ENCODE results near the gene FTH1.

FTH1 gene

DNA sequence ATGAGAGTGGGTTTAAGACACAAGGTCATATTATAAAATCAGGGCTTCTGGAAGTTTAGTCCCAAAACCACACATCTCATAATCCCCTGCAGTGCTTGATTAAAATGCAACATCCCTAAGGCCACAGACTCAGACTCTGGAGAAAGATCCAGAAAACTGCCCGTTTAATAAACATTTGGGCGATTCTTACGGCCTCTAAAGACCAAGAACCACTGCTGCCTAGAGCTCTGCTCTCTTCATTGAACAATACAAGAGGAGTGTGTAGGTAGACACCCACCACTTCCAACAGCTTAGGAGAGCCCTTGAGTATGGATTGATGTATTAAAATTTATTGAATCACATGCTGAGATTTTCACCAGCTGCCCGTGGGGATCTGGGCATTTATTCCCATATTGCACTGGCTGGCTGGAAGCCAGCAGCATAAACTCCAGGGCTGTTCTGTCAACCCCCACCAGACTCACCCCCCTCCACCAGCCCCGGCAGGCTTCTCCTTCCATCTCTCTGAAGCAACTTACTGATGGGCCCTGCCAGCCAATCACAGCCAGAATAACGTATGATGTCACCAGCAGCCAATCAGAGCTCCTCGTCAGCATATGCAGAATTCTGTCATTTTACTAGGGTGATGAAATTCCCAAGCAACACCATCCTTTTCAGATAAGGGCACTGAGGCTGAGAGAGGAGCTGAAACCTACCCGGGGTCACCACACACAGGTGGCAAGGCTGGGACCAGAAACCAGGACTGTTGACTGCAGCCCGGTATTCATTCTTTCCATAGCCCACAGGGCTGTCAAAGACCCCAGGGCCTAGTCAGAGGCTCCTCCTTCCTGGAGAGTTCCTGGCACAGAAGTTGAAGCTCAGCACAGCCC lies 18.0 kb downstream of the FTH1 start:
- DNase-seq (ENCODE audit: low read depth in 3 of 3) = no peak

DNA sequence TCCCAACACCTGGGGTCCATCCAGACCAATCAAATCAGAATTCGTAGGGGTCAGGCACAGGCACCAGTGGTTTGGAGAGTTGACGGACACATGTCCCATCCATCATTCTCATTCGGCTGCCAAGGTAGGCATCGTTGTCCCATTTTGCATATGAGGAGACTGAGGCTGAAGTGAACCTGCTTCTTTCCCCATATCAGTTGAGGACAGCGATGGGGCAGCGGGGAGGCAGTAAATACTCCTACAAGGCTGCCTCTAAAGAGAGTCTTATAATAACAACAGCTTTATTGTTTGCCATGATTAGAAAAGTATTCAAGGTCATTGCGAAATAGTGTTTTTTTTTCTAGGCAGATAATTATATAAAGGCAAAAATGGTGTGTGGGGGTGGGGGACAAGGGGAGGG lies 18.9 kb downstream of the FTH1 start:
- no peak for DNase-seq (ENCODE audit: low read depth in 3 of 3)

DNA sequence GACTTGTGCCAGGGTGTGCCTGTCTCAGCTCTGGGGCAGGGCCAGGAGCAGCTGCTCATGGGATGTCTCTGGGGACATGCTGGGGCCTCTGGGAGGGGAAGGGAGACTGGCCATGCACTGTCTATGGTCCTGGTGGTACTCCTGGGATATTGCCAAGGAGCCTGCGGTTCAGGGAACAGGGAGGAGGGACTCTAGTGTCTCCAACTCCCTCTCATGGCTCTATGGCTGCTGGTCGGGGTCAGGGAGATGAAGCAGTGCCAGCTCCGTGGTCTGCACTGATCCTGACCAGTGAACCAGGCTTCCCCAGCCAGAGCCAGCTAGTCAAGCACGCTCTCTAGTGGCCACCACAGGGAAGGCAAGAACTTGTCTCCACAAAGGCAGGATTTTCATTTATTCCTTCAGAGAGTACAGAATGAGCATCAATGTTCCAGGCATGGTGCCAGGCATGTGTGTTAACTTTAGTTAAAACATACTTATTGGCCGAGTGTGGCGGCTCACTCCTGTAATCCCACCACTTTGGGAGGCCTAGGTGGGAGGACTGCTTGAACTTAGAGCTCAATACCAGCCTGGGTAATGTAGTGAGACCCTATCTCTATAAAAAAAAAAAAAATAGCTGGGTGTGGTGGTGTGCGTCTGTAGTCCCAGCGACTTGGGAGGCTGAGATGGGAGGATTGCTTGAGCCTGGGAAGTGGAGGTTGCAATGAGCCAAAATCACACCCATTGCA lies 19.8 kb downstream of the FTH1 start:
- DNase-seq (ENCODE audit: low read depth in 3 of 3) = peak in 2 of 3 donors; percentile 31 to 45

GRCh38 chr11:61946894-61947293 lies 20.5 kb downstream of the FTH1 start:
- DNase-seq (ENCODE audit: low read depth in 3 of 3) = no peak

DNA sequence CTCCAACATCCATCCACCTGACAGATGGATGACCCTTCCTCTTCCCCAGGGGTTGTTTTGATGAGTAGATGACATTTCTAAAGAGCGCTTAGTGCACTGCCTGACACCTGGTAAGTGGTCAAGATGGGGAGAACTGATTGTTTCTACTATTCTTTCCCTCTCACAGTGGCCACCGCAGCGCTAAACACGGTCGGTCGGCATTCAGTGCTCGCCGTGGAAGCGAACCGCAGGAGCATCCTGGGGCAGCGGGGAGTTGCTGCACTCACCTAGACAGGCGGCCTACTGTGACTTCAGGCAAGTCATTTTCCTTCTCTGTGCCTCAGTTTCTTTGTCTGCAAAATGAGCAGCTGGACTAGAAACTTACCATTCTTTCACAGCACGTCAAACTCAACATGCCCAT lies 22.2 kb downstream of the FTH1 start:
- DNase-seq (ENCODE audit: low read depth in 3 of 3) = no peak

GRCh38 chr11:61940466-61940865 lies 27.0 kb downstream of the FTH1 start:
- DNase-seq (ENCODE audit: low read depth in 3 of 3) = no peak

- DNase-seq (ENCODE audit: low read depth in 3 of 3) = no peak
These were observed 31.6 kb downstream of the FTH1 start for GRCh38 chr11:61935861-61936260.

- no peak for DNase-seq (ENCODE audit: low read depth in 3 of 3)
These were observed 36.5 kb downstream of the FTH1 start for GRCh38 chr11:61930933-61931332.

GRCh38 chr11:61928606-61929005 lies 38.8 kb downstream of the FTH1 start:
- DNase-seq (ENCODE audit: low read depth in 3 of 3) = no peak

GRCh38 chr11:61927501-61927900 lies 39.9 kb downstream of the FTH1 start:
- DNase-seq (ENCODE audit: low read depth in 3 of 3) = no peak

- DNase-seq (ENCODE audit: low read depth in 3 of 3) = no peak
These were observed 41.2 kb downstream of the FTH1 start for GRCh38 chr11:61926235-61926634.

DNA sequence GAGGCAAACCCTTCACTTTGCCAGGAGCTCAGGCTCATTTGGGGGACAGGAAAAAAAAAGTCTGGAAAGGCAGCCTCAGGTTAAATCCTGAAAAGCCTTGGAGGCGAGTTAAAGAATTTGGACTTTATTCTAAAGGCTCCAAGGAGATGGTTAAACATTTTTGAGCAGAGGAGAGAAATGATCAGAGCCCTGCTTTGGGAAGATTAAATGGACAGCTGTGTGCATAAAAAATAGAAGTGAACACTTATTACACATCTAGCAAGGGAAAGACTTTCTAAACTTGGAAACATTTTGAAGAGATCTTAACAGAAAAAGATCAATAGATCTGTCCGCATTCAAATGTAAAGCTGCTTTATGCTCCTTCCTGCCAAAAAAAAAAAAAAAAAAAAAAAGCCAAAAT lies 41.7 kb downstream of the FTH1 start:
- no peak for DNase-seq (ENCODE audit: low read depth in 3 of 3)

GRCh38 chr11:61924064-61924455 lies 43.4 kb downstream of the FTH1 start:
- DNase-seq (ENCODE audit: low read depth in 3 of 3) = no peak

DNA sequence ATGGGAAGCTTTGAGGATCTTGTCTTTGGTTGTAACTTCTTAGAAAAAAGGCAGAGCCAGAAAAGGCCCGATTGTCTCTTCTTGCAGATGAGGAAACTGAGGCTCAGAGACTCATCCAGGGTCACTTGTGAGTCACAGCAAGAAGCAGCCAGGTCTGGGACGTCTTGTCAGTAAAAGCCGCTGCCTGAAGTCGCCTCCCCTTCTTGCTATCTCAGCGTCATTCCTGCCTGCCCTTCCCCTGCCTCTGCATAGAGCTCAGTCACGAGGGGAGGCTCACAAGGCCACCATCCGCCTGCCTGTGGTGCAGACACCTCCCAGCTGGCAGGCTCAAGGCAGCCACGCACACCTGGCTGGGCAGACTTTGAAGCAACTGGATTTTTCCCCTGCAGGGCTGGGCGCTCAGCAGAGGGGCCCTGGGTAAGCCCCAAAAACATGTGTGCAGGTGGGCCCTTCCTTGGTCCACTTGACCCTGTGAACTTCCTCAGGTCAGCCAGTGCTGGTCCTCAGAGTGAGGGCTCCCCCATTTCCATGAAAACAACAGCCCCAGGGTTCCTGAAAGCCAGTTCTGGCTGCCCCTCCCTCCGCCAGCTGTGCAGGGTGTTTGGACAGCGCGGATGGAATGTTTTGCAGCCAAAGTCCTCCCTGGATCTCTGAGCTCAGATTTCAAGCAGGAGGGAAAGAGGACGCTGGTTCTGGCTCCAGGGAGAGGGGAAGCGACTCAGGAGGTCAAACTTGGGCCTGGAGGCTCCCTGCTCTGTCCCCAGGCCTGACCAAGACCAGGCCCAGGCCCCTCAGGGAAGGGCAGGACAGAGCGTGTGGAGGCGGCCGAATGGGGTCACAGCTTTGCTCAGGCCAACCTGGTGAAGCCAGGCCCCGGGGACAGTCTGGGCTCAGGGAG lies 44.0 kb downstream of the FTH1 start:
- DNase-seq (ENCODE audit: low read depth in 3 of 3) = no peak

DNA sequence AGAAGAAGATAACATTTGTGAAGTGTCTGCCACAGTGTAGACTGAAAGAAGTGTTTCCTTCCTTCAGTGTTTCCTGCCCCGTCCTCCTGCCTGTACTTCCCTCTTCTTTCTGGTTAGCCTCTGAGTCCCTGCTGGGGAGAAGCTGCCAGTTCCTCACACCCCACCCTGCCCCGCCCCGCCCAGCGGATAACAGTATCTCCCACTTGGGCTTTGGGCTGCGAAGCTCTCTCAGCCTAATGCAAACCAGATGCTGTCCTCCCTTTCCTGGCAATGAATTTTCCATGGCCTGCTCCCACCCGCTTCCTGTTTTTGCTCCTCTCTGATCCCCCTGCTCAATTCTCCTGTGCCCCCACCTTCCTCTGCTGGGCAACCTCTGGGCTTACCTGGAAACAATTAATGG lies 44.9 kb downstream of the FTH1 start:
- no peak for DNase-seq (ENCODE audit: low read depth in 3 of 3)

DNA sequence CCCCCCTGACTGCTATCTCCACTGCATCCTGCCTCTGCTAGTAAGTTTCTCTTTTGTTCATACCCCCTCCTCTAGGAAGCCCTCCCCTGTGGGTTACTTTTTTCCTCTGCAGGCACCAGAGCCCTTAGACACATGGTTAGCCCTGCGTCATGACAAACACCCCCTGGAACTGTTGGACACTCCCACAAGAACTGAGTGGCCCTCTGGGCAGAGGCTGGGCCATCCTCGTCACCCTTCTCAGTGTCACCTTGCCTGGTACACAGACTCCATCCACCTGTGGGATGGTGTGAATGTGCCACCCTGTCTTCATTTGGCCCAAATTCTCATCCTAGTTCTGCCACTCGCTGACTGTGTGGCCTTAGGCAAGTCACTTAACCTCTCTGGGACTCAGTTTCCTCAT lies 46.0 kb downstream of the FTH1 start:
- no peak for DNase-seq (ENCODE audit: low read depth in 3 of 3)

DNA sequence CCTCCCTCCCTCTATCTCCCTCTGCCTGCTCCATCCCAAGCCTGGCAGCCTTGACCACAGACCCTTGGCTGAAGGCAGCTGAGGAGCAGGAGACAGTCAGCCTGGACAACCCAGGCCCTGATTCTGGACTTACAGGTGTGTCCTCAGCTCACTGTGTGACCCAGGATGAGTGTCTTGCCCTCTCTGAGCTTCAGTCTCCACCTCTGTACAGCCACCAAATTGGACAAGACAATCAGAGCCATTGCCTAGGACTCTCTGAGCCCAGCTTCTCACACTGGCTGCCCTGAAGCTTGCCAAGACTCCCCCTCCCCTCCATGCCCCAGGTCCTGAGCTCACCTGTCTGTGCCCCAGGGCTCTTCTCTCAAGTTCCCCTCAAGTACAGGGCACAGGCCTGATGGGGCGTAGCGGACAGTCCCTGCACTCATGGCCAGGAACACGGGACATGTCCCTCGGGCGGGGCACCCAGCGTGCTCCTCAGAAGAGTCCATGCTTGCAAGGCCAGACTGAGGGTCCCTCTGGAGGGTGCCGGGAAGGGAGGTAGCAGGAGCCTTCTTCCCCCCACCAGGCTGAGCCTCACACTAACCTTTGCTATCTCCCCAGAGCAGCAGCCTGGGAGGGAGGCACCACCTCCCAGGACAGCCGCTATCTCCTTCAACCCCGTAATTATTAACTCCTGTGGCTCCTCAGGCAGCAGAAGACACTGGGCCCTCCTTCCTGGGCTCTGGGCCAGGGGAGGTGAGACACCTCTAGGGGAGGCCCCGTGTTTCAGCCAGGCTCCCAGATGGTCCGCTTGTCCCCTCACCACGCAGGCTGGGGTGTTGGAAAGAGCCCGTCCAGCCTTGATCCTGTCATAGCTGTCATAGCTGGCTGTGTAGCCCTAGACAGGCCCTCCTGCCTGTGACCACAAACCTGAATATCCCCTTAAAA lies 47.5 kb downstream of the FTH1 start:
- DNase-seq (ENCODE audit: low read depth in 3 of 3) = no peak

DNA sequence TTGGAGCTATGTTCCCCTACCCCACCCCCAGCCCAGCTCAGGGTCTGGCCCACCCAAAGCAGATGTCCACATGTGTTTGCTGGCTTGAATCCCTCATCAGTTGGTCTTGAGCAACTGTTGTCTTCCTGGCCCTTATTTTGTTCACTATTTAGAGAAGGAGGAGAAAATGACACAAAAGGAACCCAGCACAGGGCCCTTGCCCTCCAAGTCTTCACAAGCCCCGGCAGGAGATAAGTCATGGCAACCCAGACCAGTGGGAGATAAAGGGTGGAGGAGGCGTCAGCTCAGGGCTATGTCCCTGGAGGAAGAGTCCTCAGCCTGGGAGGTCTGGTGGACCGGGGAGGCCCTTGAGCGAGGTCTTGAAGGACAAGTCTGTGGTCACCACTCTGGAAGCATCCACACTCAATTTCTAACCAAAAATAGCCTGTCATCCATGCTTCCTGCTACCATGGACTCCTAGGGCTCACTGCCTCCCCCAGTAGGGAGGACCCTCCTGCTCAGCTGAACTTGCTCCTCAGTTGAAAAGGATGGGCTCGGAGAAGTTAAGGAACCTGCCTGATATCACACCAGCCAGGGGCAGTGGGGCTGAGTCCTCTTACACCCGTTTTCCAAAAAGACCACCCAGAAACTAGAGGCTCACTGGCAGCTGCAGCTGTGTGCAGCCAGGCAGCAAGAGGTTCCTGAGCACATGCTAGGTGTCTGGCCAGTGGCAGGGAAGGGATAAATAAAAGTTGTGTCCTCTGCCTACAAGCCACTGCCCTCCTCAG lies 48.3 kb downstream of the FTH1 start:
- no peak for DNase-seq (ENCODE audit: low read depth in 3 of 3)

DNA sequence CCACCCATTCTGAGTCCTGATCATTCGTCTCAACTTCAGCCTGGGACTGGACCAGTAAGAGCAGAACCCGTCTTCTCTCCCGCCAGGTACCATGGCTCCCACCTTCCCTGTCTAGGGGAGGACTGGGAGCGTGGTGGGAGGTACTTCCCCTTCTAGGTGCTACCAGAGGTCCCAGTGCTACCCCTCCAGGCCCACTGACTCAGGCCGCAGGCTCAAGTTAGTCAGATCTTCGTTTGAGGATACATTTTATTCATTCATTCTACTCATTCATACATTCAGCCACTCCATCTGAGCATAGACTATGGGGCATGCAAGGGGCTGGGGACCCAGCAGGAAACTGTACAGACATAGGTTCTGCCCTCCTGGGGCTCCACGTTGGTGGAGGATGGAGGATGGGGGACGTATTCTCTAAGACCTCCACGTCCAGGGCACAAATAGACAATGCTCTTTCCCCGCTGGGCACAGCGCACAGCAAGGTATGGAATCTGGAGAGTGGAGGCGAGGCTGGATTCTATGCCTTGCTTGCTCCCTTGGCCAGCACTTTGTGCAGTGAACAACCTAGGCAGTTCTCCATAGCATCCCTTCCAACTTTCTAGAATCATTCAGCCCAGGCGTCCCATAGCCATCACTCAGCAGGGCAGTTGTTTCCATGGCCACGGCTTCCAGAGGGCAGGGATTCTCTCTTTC lies 49.0 kb downstream of the FTH1 start:
- DNase-seq (ENCODE audit: low read depth in 3 of 3) = no peak
